CD4-positive, alpha-beta T cell treated with Interleukin-15 for 4 hours (primary cell): Measurements from ENCODE around the gene IFITM2.
"Not testable (repeated sequence)": the region's sequence is repeated elsewhere in the genome, so short reads cannot be mapped to it uniquely, and the experiment has no call there.

Source experiments
- DNase-seq: peaks from one replicate; pipeline ENCODE4 v3.0.0-alpha.2; 2020; ENCODE audit warnings: low spot score

The IFITM2 gene

DNA sequence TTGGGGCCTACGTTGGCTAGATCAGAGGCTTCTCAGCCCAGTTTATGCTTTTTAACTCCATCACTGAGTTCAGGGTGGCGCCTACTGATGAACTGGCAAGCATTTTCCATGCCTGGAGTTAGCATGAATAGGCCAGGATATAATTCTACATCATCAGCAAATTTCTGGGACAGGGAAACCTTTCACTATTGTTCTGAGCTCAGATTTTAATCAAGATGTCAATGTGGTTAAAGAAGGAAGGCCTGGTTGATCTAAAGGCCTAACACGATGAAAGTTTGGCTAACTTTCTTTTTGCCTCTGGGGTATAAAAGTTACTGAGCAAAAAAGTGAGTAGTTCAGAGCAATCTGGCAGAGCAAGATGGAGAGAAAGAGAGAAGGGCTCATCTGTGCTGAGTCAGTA, 34.7 kb downstream of the IFITM2 start:
- DNase-seq = no peak

DNA sequence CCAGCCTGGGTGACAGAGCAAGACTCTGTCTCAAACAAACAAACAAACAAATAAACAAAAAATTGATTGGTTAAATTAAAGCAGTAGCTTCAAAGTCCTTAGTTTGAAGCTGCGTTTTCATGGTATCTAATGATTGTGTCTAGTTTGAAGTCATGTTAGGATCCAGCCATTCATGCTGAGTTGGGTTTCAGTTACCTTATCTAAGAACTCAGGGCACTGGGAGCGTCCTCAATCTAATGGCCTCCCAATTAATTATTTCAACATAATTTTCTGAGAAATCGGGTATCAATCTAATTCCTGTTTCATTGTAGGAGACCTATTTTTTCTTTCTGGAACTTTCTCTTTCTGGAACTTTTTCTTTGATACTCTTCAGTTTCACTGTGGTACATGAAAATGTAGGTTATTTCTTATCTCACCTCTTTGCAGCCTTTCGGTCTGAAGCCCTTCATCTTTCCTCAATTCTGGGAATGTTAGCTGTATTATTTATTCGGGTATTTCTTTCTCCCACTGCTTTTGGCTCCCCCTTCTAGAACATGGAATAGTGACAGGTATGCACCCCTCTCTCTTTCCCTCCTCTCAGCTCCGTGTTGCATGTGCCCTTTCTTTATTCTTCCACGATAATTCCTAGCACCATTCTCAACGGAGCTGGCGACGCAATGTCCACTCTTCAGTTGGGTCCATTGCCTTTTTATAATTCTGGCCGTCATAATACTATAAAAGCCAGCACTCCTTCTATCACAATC, 37.4 kb downstream of the IFITM2 start:
- no peak for DNase-seq

DNA sequence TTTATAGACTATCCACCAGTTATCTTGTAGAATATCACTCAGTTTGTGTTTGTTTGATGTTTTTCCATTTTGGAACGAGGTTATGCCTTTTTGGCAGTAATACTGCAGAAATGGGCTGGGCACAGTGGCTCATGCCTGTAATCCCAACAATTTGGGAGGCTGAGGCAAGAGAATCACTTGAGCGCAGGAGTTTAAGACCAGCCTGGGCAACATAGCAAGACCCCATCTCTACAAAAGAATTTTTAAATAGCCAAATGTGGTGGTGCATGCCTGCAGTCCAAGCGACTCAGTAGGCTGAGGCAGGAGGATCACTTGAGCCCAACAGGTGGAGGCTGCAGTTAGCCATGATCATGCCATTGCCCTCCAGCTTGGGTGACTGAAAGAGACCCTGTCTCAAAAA, 38.9 kb downstream of the IFITM2 start:
- no peak for DNase-seq

DNA sequence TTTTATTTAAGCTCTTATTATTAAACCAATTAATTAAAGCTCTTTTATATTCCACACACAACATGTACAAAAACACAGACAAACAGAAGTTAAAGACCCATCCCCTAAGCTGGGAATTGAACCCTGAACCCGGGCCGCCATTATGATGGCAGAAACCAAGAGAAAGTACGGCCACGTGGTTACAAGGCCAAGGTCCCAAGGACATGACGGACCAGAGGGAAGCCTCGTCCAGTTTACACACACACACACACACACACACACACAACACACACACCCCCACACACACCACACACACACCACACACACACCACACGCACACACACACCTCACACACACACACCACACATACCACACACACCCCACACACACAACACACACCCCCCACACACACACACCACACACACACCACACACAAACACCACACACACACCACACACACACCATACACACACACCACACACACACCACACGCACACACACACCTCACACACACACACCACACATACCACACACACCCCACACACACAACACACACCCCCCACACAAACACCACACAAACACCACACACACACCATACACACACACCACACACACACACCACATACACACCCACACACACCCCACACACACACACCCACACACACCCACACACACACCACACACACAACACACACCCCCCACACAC, 41.8 kb downstream of the IFITM2 start:
- DNase-seq = not testable (repeated sequence)

DNA sequence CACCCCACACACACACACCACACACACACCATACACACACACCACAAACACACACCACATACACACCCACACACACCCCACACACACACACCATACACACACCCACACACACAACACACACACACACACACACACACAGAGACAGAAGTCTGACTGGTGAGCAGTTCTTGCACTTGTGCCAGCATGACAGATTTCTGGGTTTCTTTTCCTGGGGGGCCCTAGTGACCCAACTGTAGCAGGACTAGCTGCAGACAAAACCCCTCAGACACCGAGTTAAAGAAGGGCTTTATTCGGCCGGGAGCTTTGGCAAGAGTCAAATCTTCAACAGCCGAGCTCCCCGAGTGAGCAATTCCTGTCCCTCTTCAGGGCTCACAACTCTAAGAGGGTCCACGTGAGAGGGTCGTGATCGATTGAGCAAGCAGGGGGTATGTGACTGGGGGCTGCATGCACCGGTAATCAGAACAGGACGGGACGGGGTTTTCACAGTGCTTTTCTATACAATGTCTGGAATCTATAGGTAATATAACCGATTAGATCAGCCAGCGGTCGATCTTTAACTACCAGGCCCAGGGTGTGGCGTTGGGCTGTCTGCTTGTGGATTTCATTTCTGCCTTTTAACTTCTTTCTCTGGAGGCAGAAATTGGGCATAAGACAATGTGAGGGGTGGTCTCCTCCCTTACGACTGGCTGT, 42.6 kb downstream of the IFITM2 start:
- DNase-seq = not testable (repeated sequence)

DNA sequence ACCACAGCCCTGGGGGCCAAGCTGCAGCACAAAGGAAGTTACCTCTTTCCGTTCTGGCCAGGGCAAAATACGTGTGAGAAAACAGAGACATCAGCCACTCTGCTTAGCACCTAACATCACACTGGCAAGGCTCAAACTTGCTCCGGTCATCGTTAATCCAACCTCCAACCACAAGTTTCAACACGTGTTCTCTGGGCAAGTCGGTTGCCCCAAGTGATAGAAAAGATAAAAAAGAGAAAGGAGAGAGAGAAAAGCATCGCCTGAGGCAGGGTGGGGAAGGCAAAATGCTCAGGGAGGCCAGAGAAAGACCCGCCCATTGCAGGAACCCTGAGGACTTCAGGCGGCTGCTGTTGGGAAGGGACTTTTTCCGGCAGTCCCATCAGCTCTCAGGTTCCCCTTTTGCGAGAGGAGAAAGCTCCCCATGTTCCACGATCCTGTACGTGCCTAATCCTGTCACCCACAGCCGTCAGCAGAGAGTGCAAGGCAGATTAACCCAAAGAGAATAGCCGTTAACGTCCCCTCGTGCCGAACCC, 43.2 kb downstream of the IFITM2 start:
- no peak for DNase-seq

DNA sequence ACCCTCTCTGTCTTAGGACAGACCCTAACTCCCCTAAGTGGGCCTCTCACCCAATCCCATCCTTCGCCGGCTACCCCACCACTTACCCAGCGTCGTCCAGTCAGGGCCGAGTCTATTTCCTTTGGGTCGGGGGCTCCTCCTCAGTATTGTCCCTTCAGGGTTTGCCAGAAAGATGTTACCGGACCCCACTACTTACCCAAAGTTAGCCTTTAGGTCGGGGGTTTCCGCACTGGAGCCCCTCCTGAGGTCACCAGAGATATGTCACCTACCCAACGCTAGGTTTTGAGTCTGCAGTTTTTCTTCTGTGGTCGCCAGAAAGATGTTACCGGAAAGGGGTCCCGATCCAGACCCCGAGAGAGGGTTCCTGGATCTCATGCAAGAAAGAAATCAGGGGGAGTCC, 43.8 kb downstream of the IFITM2 start:
- no peak for DNase-seq

DNA sequence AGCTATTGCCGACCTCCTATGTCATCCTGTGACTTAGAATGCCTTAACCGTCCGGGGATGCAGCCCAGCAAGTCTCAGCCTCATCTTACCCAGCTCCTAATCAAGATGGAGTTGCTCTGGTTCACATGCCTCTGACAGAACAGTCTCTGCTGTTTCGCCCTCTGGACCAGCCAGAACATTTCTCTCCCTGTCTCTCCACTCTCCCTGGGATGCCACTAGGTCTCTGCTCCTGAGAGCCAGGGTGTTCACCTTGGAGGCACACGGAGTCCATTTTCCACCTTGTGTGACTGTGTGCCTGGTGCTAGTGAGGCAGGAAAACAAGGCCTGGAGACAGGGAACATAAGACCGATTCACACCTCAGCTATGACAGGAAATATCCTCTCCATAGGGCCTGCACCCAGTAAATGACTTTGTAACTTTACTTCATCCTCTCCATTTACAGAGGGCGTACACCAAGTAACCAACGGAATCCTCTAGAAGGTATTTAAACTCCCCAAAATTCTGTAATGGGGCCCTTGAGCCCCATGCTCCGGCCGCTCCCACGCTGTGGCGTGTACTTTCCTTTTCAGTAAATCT, 44.9 kb downstream of the IFITM2 start:
- no peak for DNase-seq

DNA sequence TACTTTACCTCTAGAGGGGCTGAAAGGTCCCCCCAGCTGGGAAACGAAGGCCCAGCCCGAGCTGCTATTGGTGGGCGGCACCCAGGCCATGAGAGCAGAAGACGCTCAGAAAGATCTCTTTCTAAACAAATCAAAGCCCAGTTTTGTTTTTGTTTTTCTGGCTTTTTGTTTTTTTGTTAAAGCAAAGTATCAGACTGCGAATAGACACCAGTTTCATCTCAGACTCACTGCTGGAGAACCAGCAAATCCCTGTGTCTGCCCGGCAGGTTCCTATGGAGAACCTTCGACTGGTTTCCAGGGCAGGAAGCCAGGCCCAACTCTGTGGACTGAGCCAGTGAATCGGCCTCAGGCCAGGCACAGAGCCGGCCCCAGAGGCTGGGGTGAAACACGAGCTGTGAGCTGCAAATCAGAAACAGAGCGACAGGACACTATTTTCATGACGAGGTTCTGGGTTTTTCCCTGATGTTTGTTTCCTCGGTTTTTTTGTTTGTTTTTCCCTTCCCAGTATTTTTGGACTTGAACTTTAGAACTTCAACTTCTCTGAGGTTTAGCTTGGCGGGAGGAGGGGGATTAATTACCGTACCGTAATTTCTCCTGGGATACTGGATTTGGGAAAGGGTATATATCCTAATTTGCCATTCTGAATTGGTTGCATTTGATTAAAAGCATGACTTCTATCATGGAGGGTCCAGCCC, 45.7 kb downstream of the IFITM2 start:
- no peak for DNase-seq

DNA sequence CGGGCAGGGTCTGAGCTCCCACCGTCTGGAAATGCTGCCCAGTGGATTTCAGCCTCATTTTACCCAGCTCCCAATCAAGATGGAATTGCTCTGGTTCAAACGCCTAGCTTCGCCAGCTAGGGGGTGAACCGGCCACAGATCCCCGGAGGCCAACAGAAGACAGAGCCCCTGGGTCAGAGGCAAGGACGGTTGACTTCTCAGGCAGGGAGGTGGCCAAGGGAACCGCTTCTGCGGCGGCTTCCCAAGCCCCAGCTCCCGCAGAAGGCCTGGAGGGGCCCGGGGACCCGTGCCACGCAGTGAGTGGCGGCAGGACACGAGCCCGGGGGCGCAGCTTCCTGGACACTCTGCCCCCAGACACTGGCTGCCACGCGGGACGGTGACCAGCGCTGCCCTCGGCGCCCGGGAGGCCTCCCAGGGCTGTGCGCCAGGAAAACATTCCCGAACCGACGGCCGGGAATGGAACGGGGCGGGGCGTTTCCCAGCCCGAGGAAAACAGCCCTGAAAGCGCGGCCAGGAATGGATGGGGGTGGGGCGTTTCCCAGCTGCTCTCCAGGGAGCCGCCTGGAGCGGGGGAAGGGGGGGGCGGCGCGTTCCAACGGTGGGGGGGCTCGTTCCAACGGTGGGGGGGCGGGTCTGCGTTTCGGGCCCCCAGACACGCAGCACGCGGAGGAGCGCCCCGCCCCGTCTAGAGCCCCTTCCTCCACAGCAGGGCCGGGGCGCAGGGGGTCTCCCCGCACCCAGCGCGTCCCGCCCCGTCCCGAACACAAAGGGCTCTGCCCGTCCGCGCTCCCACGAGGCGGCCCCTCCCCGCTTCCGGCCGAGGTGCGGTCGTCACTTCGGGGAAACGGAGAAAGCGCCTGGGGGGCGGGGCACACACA, 48.2 kb downstream of the IFITM2 start:
- DNase-seq = peak; percentile 83

DNA sequence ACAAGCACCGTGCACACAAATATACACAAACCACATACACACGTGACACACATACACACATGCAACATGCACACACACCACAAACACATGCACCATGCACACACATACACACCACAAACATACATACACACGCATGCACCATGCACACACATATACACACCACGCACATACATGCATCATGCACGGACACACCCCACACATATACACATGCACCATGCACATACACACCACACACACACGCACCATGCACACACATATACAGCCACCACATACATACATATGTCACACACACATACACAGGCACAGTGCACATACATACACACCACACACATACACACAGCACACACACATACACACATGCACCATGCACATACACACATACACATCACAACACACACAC, 49.0 kb downstream of the IFITM2 start:
- no peak for DNase-seq

DNA sequence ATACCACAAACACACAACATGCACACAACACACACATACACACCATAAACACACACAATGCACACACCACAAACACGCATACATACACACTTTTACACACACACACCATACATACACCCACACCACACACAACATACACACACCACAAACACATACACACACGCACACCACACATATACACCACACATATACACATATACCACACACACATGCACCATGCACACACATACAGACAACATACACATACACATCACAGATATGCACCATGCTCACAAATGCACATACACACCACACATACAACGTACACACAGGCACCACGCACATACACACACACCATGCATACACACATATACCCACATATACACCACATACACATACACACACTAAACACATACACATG, 50.0 kb downstream of the IFITM2 start:
- no peak for DNase-seq

DNA sequence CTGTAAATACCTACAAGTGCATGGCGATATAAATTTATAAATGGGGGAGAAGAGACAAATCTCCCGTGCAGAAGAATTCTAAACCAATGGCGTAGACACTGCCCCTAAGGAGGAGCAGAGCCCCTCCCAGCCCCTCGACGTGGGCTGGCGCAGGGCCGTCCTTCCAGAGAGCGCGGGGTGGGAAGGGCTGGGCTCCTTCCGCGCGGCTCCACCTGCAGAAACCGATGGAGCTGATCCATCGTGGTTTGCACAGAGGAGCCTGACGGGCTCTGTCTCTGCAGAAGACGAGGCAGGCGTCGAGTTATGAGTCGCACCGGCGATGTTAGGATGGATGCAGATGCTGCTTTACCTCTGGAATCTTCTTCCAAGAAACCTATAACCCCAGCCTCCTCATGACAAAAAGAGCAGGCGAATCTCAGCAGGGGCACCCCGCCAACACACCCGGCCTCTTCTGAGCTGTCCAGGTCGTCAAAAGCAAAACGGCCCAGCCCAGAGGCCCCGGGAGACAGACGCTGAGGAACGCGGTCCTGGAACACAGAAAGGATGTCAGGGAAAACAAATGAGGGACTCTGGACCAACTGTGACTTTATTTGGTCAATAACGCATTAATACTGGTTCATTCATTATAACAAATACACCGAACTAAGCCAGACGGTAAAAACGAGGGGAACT, 50.6 kb downstream of the IFITM2 start:
- no peak for DNase-seq
